MG63 (cell line): Measurements from ENCODE around the gene NAT9. TPM values are rescaled to one million over a fixed set of nuclear protein-coding genes. Genes with fewer than 3 reads are reported as not detected.

Experiments
- DNase-seq: peaks from one replicate; pipeline ENCODE4 v3.0.0-alpha.2; 2020
- H3K27me3 ChIP-seq: fragments of 250-450 bp; sonication (Bioruptor Pico); 2 replicates; pipeline ENCODE4 v1.5.1; 2020; ENCODE audit warnings: mild to moderate bottlenecking, moderate library complexity
- H3K36me3 ChIP-seq: fragments of 250-450 bp; sonication (Bioruptor Pico); 2 replicates; pipeline ENCODE4 v1.5.1; 2020; ENCODE audit warnings: mild to moderate bottlenecking, moderate library complexity
- H3K4me3 ChIP-seq: fragments of 250-450 bp; sonication (Bioruptor Pico); 2 replicates; pipeline ENCODE4 v1.5.1; 2020; ENCODE audit warnings: mild to moderate bottlenecking, moderate library complexity
- H3K9me3 ChIP-seq: fragments of 250-450 bp; sonication (Bioruptor Pico); 2 replicates; pipeline ENCODE4 v1.5.1; 2020; ENCODE audit warnings: mild to moderate bottlenecking, moderate library complexity
- total RNA-seq: library from RNA; depleted of rRNA; stranded (reverse); fragments of >200 nt; shearing (Covaris generic); gene quantifications from 2 replicates; pipeline ENCODE4 v1.2.3, GENCODE V29; 2014; ENCODE audit warnings: low replicate concordance

NAT9 gene
- total RNA-seq, 1 experiment from 2014 or later = 51.6 TPM

- Histone ChIP-seq H3K4me3 (no peak overlapping the region), H3K27me3 (no peaks in the 10 kb centered on the region), H3K36me3 (no peaks in the 10 kb centered on the region; the same call in 1 of the 2 replicates), H3K9me3 (no peaks in the 10 kb centered on the region)
- no peak for DNase-seq
Measured at GRCh38 chr17:74808714-74809430, 32.7 kb upstream of the NAT9 start.

GRCh38 chr17:74807925-74808324 is 31.8 kb upstream of the NAT9 start:
- DNase-seq = no peak
- Histone ChIP-seq H3K27me3 (no peaks in the 10 kb centered on the region), H3K36me3 (no peaks in the 10 kb centered on the region; the same call in 1 of the 2 replicates), H3K4me3 (no peak overlapping the region), H3K9me3 (no peaks in the 10 kb centered on the region)

- Histone ChIP-seq H3K36me3 (no peaks in the 10 kb centered on the region; the same call in 1 of the 2 replicates), H3K9me3 (no peaks in the 10 kb centered on the region), H3K4me3 (no peak overlapping the region), H3K27me3 (no peaks in the 10 kb centered on the region)
- DNase-seq = no peak
Measured at GRCh38 chr17:74807441-74807840, 31.3 kb upstream of the NAT9 start.

- no peaks in the 10 kb centered on the region for H3K27me3 ChIP-seq
- no peak overlapping the region for H3K4me3 ChIP-seq
- H3K9me3 ChIP-seq = no peaks in the 10 kb centered on the region
- DNase-seq = no peak
- no peaks in the 10 kb centered on the region; the same call in 1 of the 2 replicates for H3K36me3 ChIP-seq
Measured at GRCh38 chr17:74806334-74806733, 30.2 kb upstream of the NAT9 start.

- Histone ChIP-seq H3K4me3 (no peak overlapping the region), H3K27me3 (no peaks in the 10 kb centered on the region), H3K36me3 (no peaks in the 10 kb centered on the region; the same call in 1 of the 2 replicates), H3K9me3 (no peaks in the 10 kb centered on the region)
- DNase-seq = no peak
Measured at GRCh38 chr17:74805591-74805991, 29.4 kb upstream of the NAT9 start.

- Histone ChIP-seq H3K9me3 (no peaks in the 10 kb centered on the region), H3K4me3 (no peak overlapping the region), H3K27me3 (no peaks in the 10 kb centered on the region), H3K36me3 (no peaks in the 10 kb centered on the region; the same call in 1 of the 2 replicates)
- no peak for DNase-seq
Measured at GRCh38 chr17:74804683-74805082, 28.5 kb upstream of the NAT9 start.

- no peak overlapping the region for H3K4me3 ChIP-seq
- no peak for DNase-seq
- no peaks in the 10 kb centered on the region for H3K9me3 ChIP-seq
- no peaks in the 10 kb centered on the region; the same call in 1 of the 2 replicates for H3K36me3 ChIP-seq
- H3K27me3 ChIP-seq = no peaks in the 10 kb centered on the region
Measured at GRCh38 chr17:74803971-74804370, 27.8 kb upstream of the NAT9 start.

- Histone ChIP-seq H3K4me3 (no peak overlapping the region), H3K27me3 (no peaks in the 10 kb centered on the region), H3K9me3 (no peaks in the 10 kb centered on the region), H3K36me3 (no peaks in the 10 kb centered on the region; the same call in 1 of the 2 replicates)
- DNase-seq = no peak
Measured at GRCh38 chr17:74803388-74803930, 27.3 kb upstream of the NAT9 start.

- H3K36me3 ChIP-seq = peaks cover 4% of the 10 kb centered on the region
- H3K27me3 ChIP-seq = no peaks in the 10 kb centered on the region
- no peak overlapping the region for H3K4me3 ChIP-seq
- no peaks in the 10 kb centered on the region for H3K9me3 ChIP-seq
- no peak for DNase-seq
Measured at GRCh38 chr17:74801896-74802295, 25.8 kb upstream of the NAT9 start.

- Histone ChIP-seq H3K4me3 (no peak overlapping the region), H3K9me3 (no peaks in the 10 kb centered on the region), H3K27me3 (no peaks in the 10 kb centered on the region), H3K36me3 (peaks cover 12% of the 10 kb centered on the region)
- DNase-seq = no peak
Measured at GRCh38 chr17:74800531-74800930, 24.4 kb upstream of the NAT9 start.

- Histone ChIP-seq H3K36me3 (peaks cover 14% of the 10 kb centered on the region), H3K4me3 (no peak overlapping the region), H3K9me3 (no peaks in the 10 kb centered on the region), H3K27me3 (no peaks in the 10 kb centered on the region)
- DNase-seq = no peak
Measured at GRCh38 chr17:74799097-74799496, 23.0 kb upstream of the NAT9 start.

- H3K4me3 ChIP-seq = no peak overlapping the region
- H3K27me3 ChIP-seq = no peaks in the 10 kb centered on the region
- H3K36me3 ChIP-seq = peaks cover 14% of the 10 kb centered on the region
- no peaks in the 10 kb centered on the region for H3K9me3 ChIP-seq
- DNase-seq = no peak
Measured at GRCh38 chr17:74798239-74798707, 22.1 kb upstream of the NAT9 start.

- no peak for DNase-seq
- Histone ChIP-seq H3K9me3 (no peaks in the 10 kb centered on the region), H3K4me3 (no peak overlapping the region), H3K27me3 (no peaks in the 10 kb centered on the region), H3K36me3 (peaks cover 18% of the 10 kb centered on the region)
Measured at GRCh38 chr17:74797824-74798223, 21.7 kb upstream of the NAT9 start.

- no peak for DNase-seq
- Histone ChIP-seq H3K36me3 (peaks cover 23% of the 10 kb centered on the region), H3K9me3 (no peaks in the 10 kb centered on the region), H3K27me3 (no peaks in the 10 kb centered on the region), H3K4me3 (no peak overlapping the region)
Measured at GRCh38 chr17:74796866-74797265, 20.7 kb upstream of the NAT9 start.

- H3K27me3 ChIP-seq = no peaks in the 10 kb centered on the region
- no peaks in the 10 kb centered on the region for H3K9me3 ChIP-seq
- peaks cover 23% of the 10 kb centered on the region for H3K36me3 ChIP-seq
- no peak for DNase-seq
- H3K4me3 ChIP-seq = no peak overlapping the region
Measured at GRCh38 chr17:74796211-74796610, 20.1 kb upstream of the NAT9 start.

- no peak for DNase-seq
- no peaks in the 10 kb centered on the region for H3K9me3 ChIP-seq
- no peaks in the 10 kb centered on the region for H3K27me3 ChIP-seq
- H3K4me3 ChIP-seq = no peak overlapping the region
- H3K36me3 ChIP-seq = peaks cover 23% of the 10 kb centered on the region
Measured at GRCh38 chr17:74795327-74796020, 19.3 kb upstream of the NAT9 start.

- H3K36me3 ChIP-seq = peaks cover 28% of the 10 kb centered on the region
- no peaks in the 10 kb centered on the region for H3K27me3 ChIP-seq
- no peak for DNase-seq
- no peak overlapping the region for H3K4me3 ChIP-seq
- H3K9me3 ChIP-seq = no peaks in the 10 kb centered on the region
Measured at GRCh38 chr17:74792586-74793105, 16.5 kb upstream of the NAT9 start.
